WERI-Rb-1 (cell line): ENCODE measurements around the gene CBLN1.
"Not testable (repeated sequence)": the region's sequence is repeated elsewhere in the genome, so short reads cannot be mapped to it uniquely, and the experiment has no call there.

Experiments used
- DNase-seq: peaks from one replicate; pipeline ENCODE4 v3.0.0-alpha.2; 2020
- H3K27ac ChIP-seq: fragments of 250-450 bp; sonication (Bioruptor Pico); 2 replicates; pipeline ENCODE4 v1.5.1; 2020; ENCODE audit warnings: mild to moderate bottlenecking, moderate library complexity
- H3K27me3 ChIP-seq: fragments of 250-450 bp; sonication (Bioruptor Pico); 2 replicates; pipeline ENCODE4 v1.5.1; 2021; ENCODE audit warnings: mild to moderate bottlenecking, low read depth, moderate library complexity; ENCODE audit not compliant: insufficient read depth, severe bottlenecking
- H3K36me3 ChIP-seq: fragments of 250-450 bp; sonication (Bioruptor Pico); 2 replicates; pipeline ENCODE4 v1.5.1; 2020; ENCODE audit warnings: mild to moderate bottlenecking, moderate library complexity
- H3K4me3 ChIP-seq: 2 replicates; pipeline ENCODE4 v1.5.1; 2011; ENCODE audit warnings: low read depth, mild to moderate bottlenecking, control low read depth, low read length
- H3K9me3 ChIP-seq: fragments of 250-450 bp; sonication (Bioruptor Pico); 2 replicates; pipeline ENCODE4 v1.5.1; 2021; ENCODE audit warnings: mild to moderate bottlenecking, moderate library complexity; ENCODE audit not compliant: severe bottlenecking
- TF ChIP-seq, protein P1 (sequence below): IDR thresholded peaks from 2 replicates; pipeline ENCODE4 v1.5.1; 2011; ENCODE audit warnings: low read depth, mild to moderate bottlenecking, control low read depth, inconsistent platforms, low read length

CBLN1 gene

GRCh38 chr16:49259330-49259729, 22.3 kb downstream of the CBLN1 start:
- no peaks in the 10 kb centered on the region for H3K27me3 ChIP-seq
- no peak for DNase-seq
- TF ChIP-seq, protein P1, sequence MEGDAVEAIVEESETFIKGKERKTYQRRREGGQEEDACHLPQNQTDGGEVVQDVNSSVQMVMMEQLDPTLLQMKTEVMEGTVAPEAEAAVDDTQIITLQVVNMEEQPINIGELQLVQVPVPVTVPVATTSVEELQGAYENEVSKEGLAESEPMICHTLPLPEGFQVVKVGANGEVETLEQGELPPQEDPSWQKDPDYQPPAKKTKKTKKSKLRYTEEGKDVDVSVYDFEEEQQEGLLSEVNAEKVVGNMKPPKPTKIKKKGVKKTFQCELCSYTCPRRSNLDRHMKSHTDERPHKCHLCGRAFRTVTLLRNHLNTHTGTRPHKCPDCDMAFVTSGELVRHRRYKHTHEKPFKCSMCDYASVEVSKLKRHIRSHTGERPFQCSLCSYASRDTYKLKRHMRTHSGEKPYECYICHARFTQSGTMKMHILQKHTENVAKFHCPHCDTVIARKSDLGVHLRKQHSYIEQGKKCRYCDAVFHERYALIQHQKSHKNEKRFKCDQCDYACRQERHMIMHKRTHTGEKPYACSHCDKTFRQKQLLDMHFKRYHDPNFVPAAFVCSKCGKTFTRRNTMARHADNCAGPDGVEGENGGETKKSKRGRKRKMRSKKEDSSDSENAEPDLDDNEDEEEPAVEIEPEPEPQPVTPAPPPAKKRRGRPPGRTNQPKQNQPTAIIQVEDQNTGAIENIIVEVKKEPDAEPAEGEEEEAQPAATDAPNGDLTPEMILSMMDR, result no peak
- H3K27ac ChIP-seq, result no peak overlapping the region
- H3K36me3 ChIP-seq, result no peaks in the 10 kb centered on the region
- H3K4me3 ChIP-seq, result no peak overlapping the region
- H3K9me3 ChIP-seq, result no peaks in the 10 kb centered on the region

DNA sequence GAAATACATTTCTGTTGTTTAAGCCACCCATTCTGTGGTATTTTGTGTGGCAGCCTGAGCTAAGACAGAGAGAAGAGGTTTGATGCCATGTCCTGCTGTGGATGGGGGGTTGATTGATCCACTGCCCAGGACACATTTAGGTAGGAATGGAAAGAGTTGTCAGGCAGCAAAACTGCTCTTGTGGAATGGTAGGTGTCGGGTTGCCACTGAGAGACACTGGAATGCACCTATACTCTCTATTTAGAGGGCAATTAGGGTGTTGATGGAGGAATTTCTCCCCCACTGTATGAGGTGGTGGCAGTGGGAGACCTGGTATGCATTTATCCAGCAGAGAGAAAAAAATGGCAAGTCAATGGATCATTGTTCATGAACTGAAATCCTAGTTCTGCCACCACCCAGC, 30.9 kb downstream of the CBLN1 start:
- TF ChIP-seq, protein P1, result no peak
- H3K36me3 ChIP-seq, result no peaks in the 10 kb centered on the region

DNA sequence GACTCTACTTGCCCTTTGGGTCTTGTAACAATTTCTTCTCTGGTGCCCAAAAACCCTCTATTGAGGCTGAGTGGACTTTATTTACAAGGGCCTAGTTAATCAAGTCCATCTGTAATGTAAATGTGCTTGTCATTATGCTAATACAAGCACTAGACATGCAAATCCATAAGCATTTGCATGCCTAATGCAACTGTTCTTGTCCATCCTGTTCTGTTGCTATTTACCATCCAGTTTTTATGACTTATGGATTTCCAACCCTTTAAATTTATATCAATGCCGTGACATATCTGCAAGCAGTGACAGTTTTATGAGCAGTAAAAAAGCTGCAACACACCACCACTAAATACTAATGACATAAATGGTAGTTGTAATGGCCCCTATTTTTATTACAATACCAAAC, 33.4 kb downstream of the CBLN1 start:
- H3K9me3 ChIP-seq, result no peaks in the 10 kb centered on the region
- DNase-seq, result no peak
- H3K36me3 ChIP-seq, result no peaks in the 10 kb centered on the region
- H3K27me3 ChIP-seq, result no peaks in the 10 kb centered on the region
- H3K4me3 ChIP-seq, result no peak overlapping the region
- TF ChIP-seq, protein P1, result no peak
- H3K27ac ChIP-seq, result no peak overlapping the region

More for the DNA sequence above, 30.9 kb downstream of the CBLN1 start:
- no peak for DNase-seq
- H3K4me3 ChIP-seq, result no peak overlapping the region
- no peak overlapping the region for H3K27ac ChIP-seq
- H3K27me3 ChIP-seq, result no peaks in the 10 kb centered on the region
- no peaks in the 10 kb centered on the region for H3K9me3 ChIP-seq

GRCh38 chr16:49236216-49236615, 45.4 kb downstream of the CBLN1 start:
- TF ChIP-seq, protein P1, result no peak
- Histone ChIP-seq H3K4me3 (no peak overlapping the region), H3K36me3 (no peaks in the 10 kb centered on the region), H3K9me3 (peaks cover 2% of the 10 kb centered on the region), H3K27me3 (no peaks in the 10 kb centered on the region), H3K27ac (no peak overlapping the region)
- DNase-seq, result no peak

DNA sequence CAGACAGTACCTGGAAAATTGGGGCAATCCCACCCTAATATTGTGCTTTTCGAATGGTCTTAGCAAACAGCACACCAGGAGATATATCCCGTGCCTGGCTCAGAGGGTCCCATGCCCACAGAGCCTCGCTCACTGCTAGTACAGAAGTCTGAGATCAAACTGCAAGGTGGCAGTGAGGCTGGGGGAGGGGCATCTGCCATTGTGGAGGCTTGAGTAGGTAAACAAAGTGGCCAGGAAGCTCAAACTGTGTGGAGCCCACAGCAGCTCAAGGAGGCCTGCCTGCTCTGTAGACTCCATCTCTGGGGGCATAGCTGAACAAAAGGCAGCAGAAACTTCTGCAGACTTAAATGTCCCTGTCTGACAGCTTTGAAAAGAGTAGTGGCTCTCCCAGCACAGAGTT, 53.3 kb downstream of the CBLN1 start:
- not testable (repeated sequence) for H3K4me3 ChIP-seq, H3K27ac ChIP-seq, H3K36me3 ChIP-seq, H3K9me3 ChIP-seq, DNase-seq, H3K27me3 ChIP-seq
